GM10266 (cell line): ENCODE data around the gene CNGB1.

ENCODE experiments used
- DNase-seq: peaks from one replicate; pipeline ENCODE4 v3.0.0; 2012; ENCODE audit errors: extremely low spot score
- TF ChIP-seq, protein P1 (sequence below): IDR thresholded peaks from 2 replicates; pipeline ENCODE4 v1.5.1; 2012; ENCODE audit warnings: mild to moderate bottlenecking, low read depth; ENCODE audit not compliant: control insufficient read depth, insufficient read depth; ENCODE audit errors: missing control alignments

The CNGB1 gene

DNA sequence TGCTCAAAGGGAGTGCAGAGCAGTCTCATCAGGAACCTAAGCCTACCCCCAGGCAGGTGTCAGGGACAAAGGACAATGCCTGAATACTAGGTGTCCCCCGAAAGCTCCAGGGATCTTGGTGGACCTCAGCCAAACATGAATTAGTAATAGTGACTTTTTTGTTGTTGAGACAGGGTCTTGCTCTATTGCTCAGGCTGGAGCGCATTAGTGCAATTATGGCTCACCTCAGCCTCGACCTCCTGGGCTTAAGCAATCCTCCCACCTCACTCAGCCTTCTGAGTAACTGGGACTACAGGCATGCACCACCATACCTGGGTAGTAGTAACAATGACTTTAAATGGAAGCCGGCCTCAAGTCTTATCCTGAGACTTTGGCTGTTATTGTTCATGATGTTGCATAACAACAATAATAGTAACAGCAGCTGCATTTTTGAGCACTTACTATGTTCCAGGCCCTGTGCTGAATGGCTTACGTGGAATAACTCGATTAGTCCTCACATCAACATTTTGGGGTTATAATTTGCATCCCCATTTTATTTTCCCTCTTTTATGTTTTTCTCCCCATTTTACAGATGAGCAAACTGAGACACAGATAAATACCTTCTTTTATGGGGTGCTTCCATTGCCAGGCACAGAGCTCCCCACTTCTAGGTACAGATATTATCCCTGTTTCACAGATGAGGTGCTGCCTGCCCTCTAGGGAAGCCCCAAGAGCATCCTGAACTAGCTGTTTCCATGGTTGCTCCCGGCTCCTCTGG lies 19.5 kb downstream of the CNGB1 start:
- TF ChIP-seq, protein P1, sequence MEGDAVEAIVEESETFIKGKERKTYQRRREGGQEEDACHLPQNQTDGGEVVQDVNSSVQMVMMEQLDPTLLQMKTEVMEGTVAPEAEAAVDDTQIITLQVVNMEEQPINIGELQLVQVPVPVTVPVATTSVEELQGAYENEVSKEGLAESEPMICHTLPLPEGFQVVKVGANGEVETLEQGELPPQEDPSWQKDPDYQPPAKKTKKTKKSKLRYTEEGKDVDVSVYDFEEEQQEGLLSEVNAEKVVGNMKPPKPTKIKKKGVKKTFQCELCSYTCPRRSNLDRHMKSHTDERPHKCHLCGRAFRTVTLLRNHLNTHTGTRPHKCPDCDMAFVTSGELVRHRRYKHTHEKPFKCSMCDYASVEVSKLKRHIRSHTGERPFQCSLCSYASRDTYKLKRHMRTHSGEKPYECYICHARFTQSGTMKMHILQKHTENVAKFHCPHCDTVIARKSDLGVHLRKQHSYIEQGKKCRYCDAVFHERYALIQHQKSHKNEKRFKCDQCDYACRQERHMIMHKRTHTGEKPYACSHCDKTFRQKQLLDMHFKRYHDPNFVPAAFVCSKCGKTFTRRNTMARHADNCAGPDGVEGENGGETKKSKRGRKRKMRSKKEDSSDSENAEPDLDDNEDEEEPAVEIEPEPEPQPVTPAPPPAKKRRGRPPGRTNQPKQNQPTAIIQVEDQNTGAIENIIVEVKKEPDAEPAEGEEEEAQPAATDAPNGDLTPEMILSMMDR, result no peak
- DNase-seq, result no peak

DNA sequence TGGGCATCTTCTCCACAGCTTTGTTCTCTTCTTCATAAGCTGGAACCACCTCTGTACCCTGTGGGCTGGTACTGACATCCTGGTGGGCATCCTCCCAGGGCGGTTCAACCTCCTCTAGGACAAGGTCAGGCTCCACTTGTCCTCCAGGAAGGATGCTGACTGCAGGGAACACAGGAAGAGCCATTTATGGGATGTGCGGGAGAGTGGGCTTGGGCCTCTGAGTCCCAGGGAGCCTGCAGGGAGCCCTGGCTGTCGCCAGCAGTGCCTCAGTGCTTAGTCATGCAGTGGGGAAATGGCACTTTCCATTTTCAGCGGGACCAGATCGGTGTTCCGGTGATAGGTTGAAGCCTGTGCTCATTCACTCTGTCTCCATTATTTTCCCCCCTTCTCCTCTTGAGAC lies 20.5 kb downstream of the CNGB1 start:
- TF ChIP-seq, protein P1, result no peak

DNA sequence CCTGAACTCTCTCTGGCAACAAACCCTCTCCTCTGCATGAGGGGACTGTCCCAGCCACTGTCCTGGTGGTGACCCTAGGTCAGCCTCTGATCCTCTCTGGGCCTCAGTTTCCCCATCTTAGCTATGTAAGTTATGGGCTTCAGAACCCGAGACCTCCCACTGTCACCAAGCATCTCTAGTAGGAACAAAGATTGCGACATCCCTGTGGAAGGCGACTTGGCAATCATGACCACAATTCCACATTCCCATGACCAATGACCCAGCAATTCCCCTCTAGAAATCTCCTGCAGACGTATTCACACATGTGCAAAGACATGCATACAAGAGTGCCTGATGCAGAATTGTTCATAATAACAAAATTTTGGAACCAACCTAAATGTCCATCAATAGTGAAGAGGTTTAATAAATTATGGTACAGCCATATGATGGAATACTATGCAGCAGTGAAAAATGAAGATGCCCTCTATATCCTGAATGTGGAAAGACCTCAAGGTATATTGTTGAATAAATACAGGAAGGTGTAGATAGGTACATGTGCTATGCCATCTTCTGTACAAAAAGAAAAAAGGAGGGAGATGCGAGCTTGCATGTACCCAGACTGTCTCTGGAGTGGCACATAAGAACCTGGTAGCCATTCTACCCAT lies 21.2 kb downstream of the CNGB1 start:
- DNase-seq, result no peak
- TF ChIP-seq, protein P1, result no peak

More for the DNA sequence above, 20.5 kb downstream of the CNGB1 start:
- no peak for DNase-seq

DNA sequence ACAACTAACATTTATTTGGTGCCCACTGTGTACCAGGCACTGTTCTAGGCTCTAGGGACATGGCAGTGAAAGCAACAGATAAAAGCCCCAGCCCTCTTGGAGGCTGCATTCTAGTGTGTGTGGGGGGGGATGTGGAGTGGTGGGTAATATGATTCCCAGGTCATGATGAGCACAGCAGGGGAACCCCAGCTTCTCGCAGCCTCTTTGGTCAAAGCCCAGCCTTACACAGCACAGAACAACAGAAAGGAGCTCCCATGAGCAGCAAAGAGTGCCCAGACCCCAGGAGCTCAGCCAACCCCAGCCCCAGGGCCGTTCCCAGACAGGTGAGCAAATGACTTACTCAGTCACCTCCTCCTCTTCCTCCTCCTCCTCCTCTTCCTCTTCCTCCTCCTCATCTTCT lies 21.9 kb downstream of the CNGB1 start:
- DNase-seq, result no peak

DNA sequence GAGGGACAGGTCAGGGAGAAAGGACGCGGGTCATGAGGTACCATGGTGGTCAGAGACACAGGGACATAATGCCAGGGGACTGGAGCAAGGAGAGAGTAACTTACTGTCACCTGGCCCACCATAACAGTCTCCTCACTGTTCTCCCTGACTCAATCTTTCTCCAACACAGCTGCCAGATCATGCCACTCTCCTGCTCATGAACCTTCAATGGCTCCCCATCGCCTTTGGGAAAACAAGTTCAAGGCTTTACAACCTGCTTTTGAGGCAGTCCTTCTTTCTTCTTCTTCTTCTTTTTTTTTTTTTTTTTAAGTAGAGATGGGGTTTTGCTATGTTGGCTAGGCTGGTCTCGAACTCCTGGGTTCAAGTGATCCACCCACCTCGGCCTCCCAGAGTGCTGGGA lies 22.9 kb downstream of the CNGB1 start:
- TF ChIP-seq, protein P1, result no peak
- no peak for DNase-seq

More for the DNA sequence above, 21.9 kb downstream of the CNGB1 start:
- TF ChIP-seq, protein P1, result no peak

DNA sequence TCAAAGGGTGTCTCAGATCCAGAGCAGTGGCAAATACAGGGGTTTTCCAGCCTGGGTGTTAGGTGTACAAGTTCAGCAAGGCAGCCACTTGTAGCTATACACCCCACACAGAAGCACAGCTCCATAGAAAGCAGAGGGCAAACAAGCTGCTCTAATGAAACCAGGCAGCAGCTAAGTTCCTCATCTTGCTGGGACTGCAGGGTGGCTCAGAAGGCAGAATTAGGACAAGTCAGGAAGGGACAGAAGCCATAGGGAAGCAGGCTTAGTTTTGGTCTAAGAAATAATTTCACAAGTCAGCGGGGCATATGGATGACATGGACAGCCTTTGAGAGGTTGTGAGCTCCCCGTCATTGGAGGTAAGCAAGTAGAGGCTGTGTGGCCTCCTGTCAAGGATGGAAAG lies 23.7 kb downstream of the CNGB1 start:
- no peak for DNase-seq
- TF ChIP-seq, protein P1, result no peak
